Neuronal stem cell (in vitro differentiated cells): Measurements from ENCODE around the gene PLXND1.

Source experiments
- DNase-seq: peaks from one replicate; pipeline ENCODE4 v3.0.0-alpha.2; 2013; ENCODE audit warnings: low spot score
- H2AFZ ChIP-seq: one replicate; pipeline ENCODE4 v1.6.1; 2013; ENCODE audit warnings: mild to moderate bottlenecking, low read length, inconsistent platforms
- H2AK5ac ChIP-seq: 2 replicates; pipeline ENCODE4 v1.6.1; 2013; ENCODE audit warnings: low read depth, mild to moderate bottlenecking, inconsistent platforms, low read length, moderate library complexity, mixed read lengths
- H2BK120ac ChIP-seq: 2 replicates; pipeline ENCODE4 v1.6.1; 2013; ENCODE audit warnings: low read depth, mild to moderate bottlenecking, inconsistent platforms, low read length, moderate library complexity, mixed read lengths
- H2BK12ac ChIP-seq: one replicate; pipeline ENCODE4 v1.6.1; 2013; ENCODE audit warnings: low read length, inconsistent platforms
- H2BK15ac ChIP-seq: 2 replicates; pipeline ENCODE4 v1.6.1; 2013; ENCODE audit warnings: mild to moderate bottlenecking, low read length, inconsistent platforms, mixed read lengths
- H2BK5ac ChIP-seq: one replicate; pipeline ENCODE4 v1.6.1; 2013; ENCODE audit warnings: inconsistent platforms, mild to moderate bottlenecking, low read length, moderate library complexity
- H3K14ac ChIP-seq: one replicate; pipeline ENCODE4 v1.6.1; 2013; ENCODE audit warnings: low read length, inconsistent platforms
- H3K18ac ChIP-seq: 2 replicates; pipeline ENCODE4 v1.6.1; 2013; ENCODE audit warnings: low read length, inconsistent platforms
- H3K23ac ChIP-seq: 2 replicates; pipeline ENCODE4 v1.6.1; 2013; ENCODE audit warnings: low read depth, mild to moderate bottlenecking, mixed read lengths, low read length, inconsistent platforms; ENCODE audit not compliant: poor library complexity
- H3K27ac ChIP-seq: replicated peaks from 3 replicates; pipeline ENCODE4 v1.5.1; 2013; ENCODE audit warnings: low read length, inconsistent platforms
- H3K27me3 ChIP-seq, 3 experiments: 2 replicates each; pipeline ENCODE4 v1.6.1; 2013; ENCODE audit warnings: low read length in 3 of 3, mild to moderate bottlenecking in 2 of 3, inconsistent platforms in 1 of 3, low read depth in 1 of 3, mixed read lengths in 1 of 3, moderate library complexity in 1 of 3; ENCODE audit not compliant: control insufficient read depth in 3 of 3, insufficient read depth in 3 of 3
- H3K36me3 ChIP-seq, 2 donors: replicated peaks in 1 of 2; 2 replicates each; pipeline ENCODE4 v1.6.1; 2013; ENCODE audit warnings: low read length in 2 of 2; ENCODE audit not compliant: control insufficient read depth in 2 of 2, insufficient read depth in 2 of 2
- H3K4ac ChIP-seq: 2 replicates; pipeline ENCODE4 v1.6.1; 2013; ENCODE audit warnings: inconsistent platforms, mild to moderate bottlenecking, low read length, moderate library complexity
- H3K4me1 ChIP-seq, 2 donors: 1 replicate in 1 of 2; 2 replicates in 1 of 2; pipeline ENCODE4 v1.6.1; 2013; ENCODE audit warnings: low read length in 2 of 2, low read depth in 1 of 2; ENCODE audit not compliant: control insufficient read depth in 2 of 2, insufficient read depth in 1 of 2
- H3K4me2 ChIP-seq: one replicate; pipeline ENCODE4 v1.6.1; 2013; ENCODE audit warnings: mild to moderate bottlenecking, low read length, inconsistent platforms; ENCODE audit not compliant: insufficient read depth, poor library complexity, severe bottlenecking
- H3K4me3 ChIP-seq, 2 donors: 2 replicates each; pipeline ENCODE4 v1.5.1; 2013; ENCODE audit warnings: low read length in 2 of 2, mild to moderate bottlenecking in 2 of 2, inconsistent platforms in 1 of 2, moderate library complexity in 1 of 2
- H3K79me1 ChIP-seq: one replicate; pipeline ENCODE4 v1.6.1; 2013; ENCODE audit warnings: low read depth, mild to moderate bottlenecking, inconsistent platforms, low read length, moderate library complexity
- H3K9ac ChIP-seq: one replicate; pipeline ENCODE4 v1.6.1; 2013; ENCODE audit warnings: mild to moderate bottlenecking, low read depth, low read length, inconsistent platforms; ENCODE audit not compliant: poor library complexity
- H3K9me3 ChIP-seq, 2 donors: replicated peaks in 1 of 2; 2 replicates each; pipeline versions ENCODE3 to v1.6.1; 2013; ENCODE audit warnings: low read length in 2 of 2, mild to moderate bottlenecking in 2 of 2, inconsistent platforms in 1 of 2, low read depth in 1 of 2, mixed read lengths in 1 of 2, moderate library complexity in 1 of 2; ENCODE audit not compliant: control insufficient read depth in 2 of 2, insufficient read depth in 1 of 2
- H4K8ac ChIP-seq: one replicate; pipeline ENCODE4 v1.6.1; 2013; ENCODE audit warnings: low read depth, mild to moderate bottlenecking, inconsistent platforms, low read length, moderate library complexity
- H4K91ac ChIP-seq: one replicate; pipeline ENCODE4 v1.6.1; 2013; ENCODE audit warnings: low read length, low read depth, mild to moderate bottlenecking, inconsistent platforms; ENCODE audit not compliant: poor library complexity
- WGBS, 2 donors: extraction: QIAGEN DNeasy Blood & Tissue Kit; methylation state at CpG; one replicate each; pipeline ENCODE4 v1.1.7; 2013; ENCODE audit warnings: missing lambda C conversion rate in 2 of 2, mixed read lengths in 1 of 2; ENCODE audit not compliant: insufficient read length in 2 of 2, insufficient replicate concordance in 1 of 2; ENCODE audit errors: extremely low coverage in 2 of 2; 5-methylcytosine and 5-hydroxymethylcytosine counted together

The PLXND1 gene

GRCh38 chr3:129621626-129622225 lies 15.2 kb upstream of the PLXND1 start:
- H3K9ac ChIP-seq = no peak overlapping the region
- H3K9me3 ChIP-seq = no peaks in the 10 kb centered on the region
- H3K79me1 ChIP-seq = peaks cover 2% of the 10 kb centered on the region
- no peaks in the 10 kb centered on the region for H3K27me3 ChIP-seq
- H3K27ac ChIP-seq = no peak overlapping the region
- H3K18ac ChIP-seq = peak overlapping the region; percentile 76
- H2BK5ac ChIP-seq = no peak overlapping the region
- H4K8ac ChIP-seq = no peak overlapping the region
- H2AFZ ChIP-seq = peak overlapping the region; percentile 80
- no peak overlapping the region for H3K4me3 ChIP-seq
- H3K4me2 ChIP-seq = no peak overlapping the region
- H2BK120ac ChIP-seq = no peak overlapping the region
- H4K91ac ChIP-seq = no peak overlapping the region
- H3K23ac ChIP-seq = no peak overlapping the region
- H2AK5ac ChIP-seq = peak overlapping the region; percentile 56
- H3K36me3 ChIP-seq = no peaks in the 10 kb centered on the region
- no CpG with 5 or more reads among the region's 14 CpGs for WGBS, 2 donors
- H2BK15ac ChIP-seq = peak overlapping the region; percentile 11
- no peak overlapping the region for H3K14ac ChIP-seq
- DNase-seq = no peak
- no peak overlapping the region for H3K4ac ChIP-seq
- H2BK12ac ChIP-seq = no peak overlapping the region
- H3K4me1 ChIP-seq = peaks cover 17 to 19% of the 10 kb centered on the region in 2 donors

GRCh38 chr3:129620828-129621559 lies 14.5 kb upstream of the PLXND1 start:
- no peak for DNase-seq

GRCh38 chr3:129619726-129620162 lies 13.3 kb upstream of the PLXND1 start:
- Histone ChIP-seq H3K27me3 (no peaks in the 10 kb centered on the region), H3K4ac (no peak overlapping the region), H2BK15ac (no peak overlapping the region), H3K23ac (no peak overlapping the region), H2AFZ (no peak overlapping the region), H3K79me1 (peaks cover 2% of the 10 kb centered on the region), H3K4me1 (peaks cover 8 to 12% of the 10 kb centered on the region in 2 donors), H3K36me3 (no peaks in the 10 kb centered on the region), H3K9ac (peak overlapping the region; percentile 12), H3K4me3 (no peak overlapping the region), H3K18ac (peak overlapping the region; percentile 53), H4K8ac (no peak overlapping the region), H3K14ac (peak overlapping the region; percentile 75), H3K4me2 (no peak overlapping the region), H2BK5ac (no peak overlapping the region), H2BK120ac (no peak overlapping the region), H2AK5ac (peak overlapping the region; percentile 4), H3K9me3 (no peaks in the 10 kb centered on the region), H3K27ac (no peak overlapping the region), H4K91ac (no peak overlapping the region), H2BK12ac (no peak overlapping the region)
- no CpG with 5 or more reads among the region's 6 CpGs for WGBS, 2 donors
- DNase-seq = no peak

More at GRCh38 chr3:129620828-129621559, 14.5 kb upstream of the PLXND1 start:
- Histone ChIP-seq H3K27ac (no peak overlapping the region), H3K14ac (peak overlapping the region; percentile 77), H3K23ac (no peak overlapping the region), H3K27me3 (no peaks in the 10 kb centered on the region), H3K18ac (peak overlapping the region; percentile 20), H2BK15ac (no peak overlapping the region), H4K91ac (no peak overlapping the region), H3K4me1 (peaks cover 13% of the 10 kb centered on the region in 2 donors), H3K79me1 (peaks cover 2% of the 10 kb centered on the region), H3K4ac (no peak overlapping the region), H2BK5ac (no peak overlapping the region), H4K8ac (no peak overlapping the region), H2AFZ (no peak overlapping the region), H3K9ac (no peak overlapping the region), H3K36me3 (no peaks in the 10 kb centered on the region), H2AK5ac (peak overlapping the region; percentile 56), H2BK120ac (no peak overlapping the region), H3K4me2 (no peak overlapping the region), H2BK12ac (no peak overlapping the region), H3K4me3 (no peak overlapping the region), H3K9me3 (no peaks in the 10 kb centered on the region)
- WGBS, 2 donors = no CpG with 5 or more reads among the region's 18 CpGs

- H3K27ac ChIP-seq = no peak overlapping the region
- peak overlapping the region; percentile 43 for H3K14ac ChIP-seq
- H3K79me1 ChIP-seq = peaks cover 2% of the 10 kb centered on the region
- WGBS, 2 donors = no CpG with 5 or more reads among the region's 23 CpGs
- H4K8ac ChIP-seq = peak overlapping the region; percentile 70
- H3K9ac ChIP-seq = peak overlapping the region; percentile 79
- H3K4me1 ChIP-seq = peaks cover 8 to 12% of the 10 kb centered on the region in 2 donors
- DNase-seq = no peak
- no peak overlapping the region for H2BK120ac ChIP-seq
- H3K27me3 ChIP-seq = no peaks in the 10 kb centered on the region
- H2BK5ac ChIP-seq = no peak overlapping the region
- peak overlapping the region; percentile 94 for H2BK15ac ChIP-seq
- peak overlapping the region; percentile 82 for H3K23ac ChIP-seq
- H3K36me3 ChIP-seq = no peaks in the 10 kb centered on the region
- H2BK12ac ChIP-seq = no peak overlapping the region
- H2AK5ac ChIP-seq = peak overlapping the region; percentile 4
- peak overlapping the region; percentile 23 for H4K91ac ChIP-seq
- no peak overlapping the region for H3K4me3 ChIP-seq
- H3K4ac ChIP-seq = no peak overlapping the region
- peak overlapping the region; percentile 68 for H2AFZ ChIP-seq
- no peaks in the 10 kb centered on the region for H3K9me3 ChIP-seq
- H3K4me2 ChIP-seq = no peak overlapping the region
- H3K18ac ChIP-seq = peak overlapping the region; percentile 13
These were observed 12.6 kb upstream of the PLXND1 start for GRCh38 chr3:129618901-129619671.
